IPS-20b (cell line): Measurements from ENCODE around the gene COMMD10.
"Not testable (repeated sequence)": the region's sequence is repeated elsewhere in the genome, so short reads cannot be mapped to it uniquely, and the experiment has no call there.

Source experiments
- H3K27ac ChIP-seq: one replicate; pipeline ENCODE4 v1.5.1; 2013; ENCODE audit warnings: low read length
- H3K27me3 ChIP-seq: 2 replicates; pipeline ENCODE4 v1.6.1; 2013; ENCODE audit warnings: mild to moderate bottlenecking, low read length, inconsistent platforms; ENCODE audit not compliant: insufficient read depth
- H3K36me3 ChIP-seq: 2 replicates; pipeline ENCODE4 v1.6.1; 2013; ENCODE audit warnings: low read depth, mild to moderate bottlenecking, inconsistent platforms, low read length, moderate library complexity; ENCODE audit not compliant: insufficient read depth
- H3K4me1 ChIP-seq: 2 replicates; pipeline ENCODE4 v1.6.1; 2013; ENCODE audit warnings: mild to moderate bottlenecking, control low read depth, inconsistent platforms, low read length, moderate library complexity; ENCODE audit not compliant: insufficient read depth
- H3K4me3 ChIP-seq: 2 replicates; pipeline ENCODE4 v1.5.1; 2013; ENCODE audit warnings: mild to moderate bottlenecking, low read length, inconsistent platforms
- H3K9ac ChIP-seq: 2 replicates; pipeline ENCODE4 v1.6.1; 2013; ENCODE audit warnings: low read depth, mild to moderate bottlenecking, inconsistent platforms, low read length, moderate library complexity
- H3K9me3 ChIP-seq: 2 replicates; pipeline ENCODE4 v1.6.1; 2013; ENCODE audit warnings: mild to moderate bottlenecking, low read depth, low read length, inconsistent platforms; ENCODE audit not compliant: insufficient read depth

COMMD10 gene

DNA sequence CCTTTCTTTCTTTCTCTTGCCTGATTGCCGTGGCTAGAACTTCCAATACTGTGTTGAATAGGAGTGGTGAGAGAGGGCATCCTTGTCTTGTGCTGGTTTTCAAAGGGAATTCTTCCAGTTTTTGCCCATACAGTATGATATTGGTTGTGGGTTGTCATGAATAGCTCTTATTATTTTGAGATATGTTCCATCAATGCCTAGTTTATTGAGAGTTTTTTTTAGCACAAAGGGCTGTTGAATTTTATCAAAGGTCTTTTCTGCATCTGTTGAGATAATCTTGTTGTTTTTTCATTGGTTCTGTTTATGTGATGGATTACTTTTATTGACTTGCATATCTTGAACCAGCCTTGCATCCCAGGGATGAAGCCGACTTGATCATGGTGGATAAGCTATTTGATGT lies 20.1 kb downstream of the COMMD10 start:
- H3K9ac ChIP-seq, H3K27ac ChIP-seq, H3K4me1 ChIP-seq, H3K4me3 ChIP-seq, H3K9me3 ChIP-seq, H3K27me3 ChIP-seq, H3K36me3 ChIP-seq: not testable (repeated sequence)

DNA sequence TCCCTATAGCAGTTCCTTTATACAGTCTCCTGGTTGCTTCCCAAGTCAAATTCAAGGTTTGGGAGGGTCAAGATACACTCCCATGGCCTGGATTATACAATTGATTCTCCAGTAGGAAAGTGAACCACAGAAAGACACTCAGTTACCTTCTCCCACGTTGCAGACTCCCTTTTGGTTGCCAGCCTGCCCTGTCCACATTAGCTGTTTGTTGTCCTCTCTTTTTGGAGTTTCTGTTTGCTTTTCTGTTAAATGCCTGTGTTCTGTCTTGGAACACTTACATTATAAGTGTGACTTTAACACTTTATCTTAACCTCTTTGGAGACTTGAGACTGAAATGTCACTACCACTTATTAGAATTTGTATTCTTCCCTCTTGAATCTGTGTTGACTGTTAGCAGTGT lies 30.3 kb downstream of the COMMD10 start:
- no peak overlapping the region for H3K27ac ChIP-seq

GRCh38 chr5:116130471-116130870 lies 45.6 kb downstream of the COMMD10 start:
- H3K36me3 ChIP-seq: no peaks in the 10 kb centered on the region
- no peaks in the 10 kb centered on the region for H3K9me3 ChIP-seq
- no peak overlapping the region for H3K9ac ChIP-seq
- no peaks in the 10 kb centered on the region for H3K27me3 ChIP-seq
- no peaks in the 10 kb centered on the region for H3K4me1 ChIP-seq
- no peak overlapping the region for H3K27ac ChIP-seq
- H3K4me3 ChIP-seq: no peak overlapping the region

More for the DNA sequence above, 30.3 kb downstream of the COMMD10 start:
- H3K36me3 ChIP-seq: no peaks in the 10 kb centered on the region; the same call in 1 of the 2 replicates
- H3K9me3 ChIP-seq: peaks cover 14% of the 10 kb centered on the region; the same call in 1 of the 2 replicates
- H3K4me1 ChIP-seq: 0 out of 2 replicates have a peak, but pooled peaks cover 3% of the 10 kb centered on the region
- H3K9ac ChIP-seq: no peak overlapping the region
- no peak overlapping the region for H3K4me3 ChIP-seq
- no peaks in the 10 kb centered on the region for H3K27me3 ChIP-seq

GRCh38 chr5:116130976-116131375 lies 46.2 kb downstream of the COMMD10 start:
- Histone ChIP-seq H3K36me3 (no peaks in the 10 kb centered on the region), H3K9ac (no peak overlapping the region), H3K4me1 (no peaks in the 10 kb centered on the region), H3K27me3 (no peaks in the 10 kb centered on the region), H3K4me3 (no peak overlapping the region), H3K9me3 (no peaks in the 10 kb centered on the region), H3K27ac (no peak overlapping the region)

DNA sequence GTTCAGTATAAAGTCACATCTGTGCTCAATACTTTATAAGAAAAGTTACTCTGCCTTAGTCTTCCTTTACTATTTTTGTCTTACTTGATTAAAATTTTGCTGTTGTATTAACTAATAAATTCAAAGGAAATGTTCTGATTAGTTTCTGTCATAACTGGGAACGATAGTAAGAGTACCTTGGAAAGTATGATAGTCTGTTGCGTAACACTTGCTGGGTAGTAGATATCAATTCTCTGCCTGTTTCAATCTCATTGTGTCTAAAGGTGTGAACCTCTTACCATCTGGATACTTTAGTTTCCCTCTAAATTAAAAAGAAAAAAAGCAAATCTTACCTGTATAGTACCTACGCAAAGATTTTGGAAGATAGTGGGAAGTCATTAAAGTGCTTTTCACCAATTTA lies 48.5 kb downstream of the COMMD10 start:
- Histone ChIP-seq H3K4me3 (no peak overlapping the region), H3K4me1 (no peaks in the 10 kb centered on the region), H3K36me3 (no peaks in the 10 kb centered on the region), H3K27me3 (no peaks in the 10 kb centered on the region), H3K27ac (no peak overlapping the region), H3K9ac (no peak overlapping the region), H3K9me3 (no peaks in the 10 kb centered on the region)

DNA sequence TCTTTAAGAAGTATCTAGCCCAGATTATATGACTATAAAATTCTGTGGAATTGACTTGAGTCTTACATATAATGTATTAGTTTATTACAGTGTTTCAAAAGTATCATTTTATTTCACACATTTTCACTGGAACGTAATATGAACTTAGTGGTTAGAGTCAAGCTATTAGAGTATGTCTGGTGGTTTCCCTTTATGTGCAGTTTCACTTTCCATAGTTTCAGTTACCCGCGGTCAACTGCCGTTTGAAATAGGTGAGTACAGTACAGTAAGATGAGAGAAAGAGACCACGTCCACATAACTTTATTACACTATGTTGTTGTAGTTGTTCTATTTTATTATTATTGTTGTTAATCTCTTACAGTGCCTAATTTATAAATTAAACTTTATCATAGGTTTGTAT lies 50.5 kb downstream of the COMMD10 start:
- no peak overlapping the region for H3K4me3 ChIP-seq
- H3K36me3 ChIP-seq: no peaks in the 10 kb centered on the region
- no peaks in the 10 kb centered on the region for H3K9me3 ChIP-seq
- no peaks in the 10 kb centered on the region for H3K4me1 ChIP-seq
- no peak overlapping the region for H3K27ac ChIP-seq
- H3K9ac ChIP-seq: no peak overlapping the region
- no peaks in the 10 kb centered on the region for H3K27me3 ChIP-seq

DNA sequence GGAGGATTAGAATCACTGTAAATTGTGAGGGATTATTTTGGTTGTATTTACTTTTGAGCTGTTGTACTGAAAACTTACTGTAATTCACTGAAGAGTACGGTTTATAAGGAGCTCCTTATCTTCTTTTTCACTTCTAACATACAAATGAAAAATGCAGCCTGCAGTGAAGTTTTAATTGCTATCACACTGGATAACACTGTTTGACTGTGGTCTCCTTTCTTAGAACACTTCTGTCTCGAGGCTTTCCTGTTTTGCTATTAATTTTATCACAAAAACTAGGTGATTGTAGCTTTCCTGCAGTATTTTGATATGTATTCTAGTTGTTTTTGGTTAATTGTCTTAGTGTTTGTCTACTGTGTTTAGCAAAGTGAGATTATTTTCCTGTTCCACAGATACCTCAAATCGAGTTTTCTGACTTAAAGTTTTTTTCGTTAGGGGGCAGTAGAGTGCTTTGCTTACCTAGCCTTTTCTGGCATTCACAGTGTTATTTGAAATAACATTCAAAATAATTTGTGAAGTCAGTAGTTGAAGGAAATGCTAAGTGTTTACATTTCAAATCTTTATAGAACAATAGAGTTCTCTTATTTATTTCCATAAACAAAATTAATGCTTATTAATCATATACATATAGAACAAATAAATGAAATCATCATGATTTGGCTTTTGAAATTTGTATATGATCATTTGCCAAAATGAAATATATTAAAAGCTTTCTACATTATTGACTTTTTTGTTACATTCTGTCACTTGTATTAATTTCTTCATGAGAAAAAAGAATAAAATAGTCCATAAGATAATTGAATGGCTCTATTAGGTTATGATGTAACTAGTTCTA lies 52.9 kb downstream of the COMMD10 start:
- Histone ChIP-seq H3K9ac (no peak overlapping the region), H3K4me3 (no peak overlapping the region), H3K4me1 (no peaks in the 10 kb centered on the region), H3K36me3 (no peaks in the 10 kb centered on the region), H3K27me3 (no peaks in the 10 kb centered on the region), H3K27ac (no peak overlapping the region), H3K9me3 (no peaks in the 10 kb centered on the region)

GRCh38 chr5:116142495-116142894 lies 57.7 kb downstream of the COMMD10 start:
- Histone ChIP-seq H3K4me1 (no peaks in the 10 kb centered on the region), H3K36me3 (no peaks in the 10 kb centered on the region), H3K27ac (no peak overlapping the region)

GRCh38 chr5:116144103-116144502 lies 59.3 kb downstream of the COMMD10 start:
- Histone ChIP-seq H3K27ac (no peak overlapping the region), H3K27me3 (no peaks in the 10 kb centered on the region), H3K9me3 (no peaks in the 10 kb centered on the region), H3K9ac (no peak overlapping the region), H3K36me3 (no peaks in the 10 kb centered on the region), H3K4me3 (no peak overlapping the region), H3K4me1 (no peaks in the 10 kb centered on the region)

More at GRCh38 chr5:116142495-116142894, 57.7 kb downstream of the COMMD10 start:
- no peaks in the 10 kb centered on the region for H3K9me3 ChIP-seq
- no peak overlapping the region for H3K4me3 ChIP-seq
- no peaks in the 10 kb centered on the region for H3K27me3 ChIP-seq
- H3K9ac ChIP-seq: no peak overlapping the region

DNA sequence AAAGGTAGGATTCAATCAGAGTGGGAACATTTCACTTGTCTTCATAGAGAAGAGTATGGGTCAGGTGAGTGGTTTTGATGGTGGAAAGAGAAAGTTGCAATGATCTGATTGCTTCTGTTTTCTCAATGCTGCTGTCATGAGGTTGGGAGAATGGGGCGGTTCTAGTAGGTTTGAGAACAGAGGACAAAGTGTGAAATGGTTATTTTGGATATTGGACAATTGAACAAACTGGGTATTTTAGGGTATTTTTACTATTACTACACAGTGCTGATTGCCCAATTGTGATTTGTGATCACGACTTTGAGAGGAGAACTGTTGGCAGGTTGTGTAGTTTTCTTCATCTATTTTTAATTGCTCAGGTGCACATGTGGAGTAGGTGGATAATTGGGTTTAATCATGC lies 60.2 kb downstream of the COMMD10 start:
- no peaks in the 10 kb centered on the region for H3K4me1 ChIP-seq
- H3K27me3 ChIP-seq: no peaks in the 10 kb centered on the region
- H3K36me3 ChIP-seq: no peaks in the 10 kb centered on the region
- H3K9ac ChIP-seq: no peak overlapping the region
- H3K27ac ChIP-seq: no peak overlapping the region
- no peaks in the 10 kb centered on the region for H3K9me3 ChIP-seq
- no peak overlapping the region for H3K4me3 ChIP-seq

GRCh38 chr5:116145416-116145815 lies 60.6 kb downstream of the COMMD10 start:
- Histone ChIP-seq H3K36me3 (no peaks in the 10 kb centered on the region), H3K27ac (no peak overlapping the region), H3K27me3 (no peaks in the 10 kb centered on the region), H3K4me1 (no peaks in the 10 kb centered on the region), H3K9me3 (no peaks in the 10 kb centered on the region), H3K9ac (no peak overlapping the region), H3K4me3 (no peak overlapping the region)

GRCh38 chr5:116152169-116152568 lies 67.3 kb downstream of the COMMD10 start:
- no peak overlapping the region for H3K4me3 ChIP-seq
- H3K4me1 ChIP-seq: no peaks in the 10 kb centered on the region
- no peaks in the 10 kb centered on the region for H3K36me3 ChIP-seq
- H3K9me3 ChIP-seq: no peaks in the 10 kb centered on the region
- H3K27ac ChIP-seq: no peak overlapping the region
- H3K9ac ChIP-seq: no peak overlapping the region
- no peaks in the 10 kb centered on the region for H3K27me3 ChIP-seq
